HG02763 (cell line): ENCODE data around the gene KCND3.

Source experiments
- ATAC-seq: cut with Tn5 transposase; IDR thresholded peaks from one replicate; pipeline ENCODE4 v1.9.1; 2021; ENCODE audit warnings: mild to moderate bottlenecking, moderate library complexity; ENCODE audit not compliant: unreplicated experiment

Gene KCND3

GRCh38 chr1:111733183-111733991 is 256.1 kb downstream of the KCND3 start:
- no peak for ATAC-seq

DNA sequence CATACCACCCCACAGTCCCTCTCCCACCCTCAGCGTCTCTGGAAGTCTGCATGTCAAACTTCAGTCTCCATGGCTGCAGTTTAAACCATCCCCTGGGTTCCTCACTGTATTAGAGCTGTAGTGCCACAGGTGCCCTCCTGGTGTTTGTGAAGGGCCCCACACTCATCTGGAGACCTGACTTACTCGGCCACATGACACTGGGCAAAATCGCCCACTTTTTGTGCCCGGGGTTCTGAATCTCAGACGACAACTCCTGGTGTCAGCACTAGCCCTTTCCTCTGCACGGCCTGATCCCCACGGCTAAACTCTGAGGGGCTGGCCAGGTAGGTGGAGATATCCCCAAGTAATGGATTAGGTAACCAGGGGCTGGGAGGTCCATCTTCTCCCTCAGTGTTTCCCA is 256.8 kb downstream of the KCND3 start:
- no peak for ATAC-seq

- ATAC-seq = no peak
These were observed 257.5 kb downstream of the KCND3 start for GRCh38 chr1:111731956-111732355.

DNA sequence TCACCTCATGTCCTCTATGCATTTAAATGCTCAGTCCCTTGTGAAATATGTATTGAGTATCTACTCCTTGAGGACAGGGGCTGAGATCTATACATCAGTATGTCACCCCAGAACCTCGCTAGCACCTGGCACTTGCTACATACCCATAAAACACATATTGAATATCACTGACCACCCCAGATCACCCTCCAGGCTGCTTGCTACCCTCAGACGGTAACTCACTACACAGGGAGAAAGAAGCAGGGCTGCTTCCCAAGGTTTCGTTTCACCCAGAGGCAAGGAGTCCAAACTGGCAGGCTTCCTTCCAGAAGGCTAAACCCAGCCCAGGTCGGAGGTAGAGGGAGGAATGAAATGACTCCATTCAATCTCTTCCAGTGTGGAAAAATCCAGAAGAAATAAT is 258.8 kb downstream of the KCND3 start:
- no peak for ATAC-seq

DNA sequence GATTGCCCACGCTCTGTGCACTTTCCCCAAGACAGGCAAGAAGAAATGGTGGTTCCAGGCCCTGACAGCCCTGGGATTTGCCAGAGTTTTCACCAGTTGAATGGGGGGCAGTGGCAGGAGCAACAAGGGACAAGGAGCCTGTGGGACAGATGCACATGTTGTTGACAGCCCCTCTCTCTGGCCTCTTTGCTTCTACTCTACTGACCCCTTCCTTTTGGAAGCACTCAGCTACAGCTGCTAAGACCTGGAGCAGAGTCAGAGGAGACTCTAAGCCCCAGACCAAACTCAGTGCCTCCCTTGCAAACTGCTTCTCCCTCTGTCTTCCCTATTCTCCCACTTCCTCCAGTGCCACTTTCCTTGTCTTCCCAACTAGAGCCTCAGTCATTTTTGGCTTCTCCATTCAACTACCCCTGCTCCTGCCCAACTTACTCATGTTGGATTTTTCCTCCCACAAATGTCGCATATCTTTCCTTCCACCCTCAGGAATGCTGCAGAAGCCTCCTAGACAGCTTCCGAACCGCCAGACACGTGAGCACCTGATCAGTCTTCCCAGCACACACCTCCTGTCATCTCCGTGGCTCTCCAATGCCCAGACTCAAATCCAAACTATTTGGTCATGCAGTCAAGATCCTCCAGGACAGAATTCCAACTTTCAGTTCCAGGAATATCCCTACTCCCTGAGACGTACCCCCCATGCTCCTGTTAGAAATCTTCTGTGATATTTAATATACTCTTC is 259.4 kb downstream of the KCND3 start:
- ATAC-seq = no peak

DNA sequence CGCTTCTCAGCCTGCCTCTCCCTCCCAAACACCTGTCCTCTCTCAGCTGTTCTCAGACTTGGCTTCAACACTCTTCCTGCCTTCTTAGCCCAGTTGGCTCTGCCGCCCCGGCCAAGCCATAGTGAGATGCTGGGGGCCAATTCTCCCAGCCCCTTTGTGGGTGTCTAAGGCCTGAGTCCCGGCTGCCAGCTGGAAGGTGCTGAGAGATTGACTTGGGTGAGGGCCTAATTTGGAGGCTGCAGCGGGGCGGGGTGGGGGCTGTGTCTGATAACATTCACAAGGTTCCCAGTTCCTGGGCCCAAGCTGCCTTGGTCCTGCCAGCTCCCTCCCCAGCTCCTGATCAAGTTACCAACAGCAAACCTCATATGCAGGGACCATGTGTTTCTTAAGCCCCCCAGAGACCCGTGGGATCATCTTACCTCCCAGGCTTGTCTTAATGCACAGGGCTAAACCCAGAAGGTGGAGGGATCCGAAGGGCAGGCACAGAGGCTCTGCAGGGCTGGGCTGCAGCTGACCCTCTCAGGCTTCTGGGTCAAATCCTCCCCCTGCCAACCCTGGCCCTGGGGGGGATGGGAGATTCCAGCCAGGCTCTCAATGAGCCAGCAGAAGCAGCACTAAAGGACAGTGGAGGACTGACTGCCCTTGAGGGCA is 260.1 kb downstream of the KCND3 start:
- ATAC-seq = no peak

- ATAC-seq = no peak
These were observed 262.4 kb downstream of the KCND3 start for GRCh38 chr1:111727056-111727455.

DNA sequence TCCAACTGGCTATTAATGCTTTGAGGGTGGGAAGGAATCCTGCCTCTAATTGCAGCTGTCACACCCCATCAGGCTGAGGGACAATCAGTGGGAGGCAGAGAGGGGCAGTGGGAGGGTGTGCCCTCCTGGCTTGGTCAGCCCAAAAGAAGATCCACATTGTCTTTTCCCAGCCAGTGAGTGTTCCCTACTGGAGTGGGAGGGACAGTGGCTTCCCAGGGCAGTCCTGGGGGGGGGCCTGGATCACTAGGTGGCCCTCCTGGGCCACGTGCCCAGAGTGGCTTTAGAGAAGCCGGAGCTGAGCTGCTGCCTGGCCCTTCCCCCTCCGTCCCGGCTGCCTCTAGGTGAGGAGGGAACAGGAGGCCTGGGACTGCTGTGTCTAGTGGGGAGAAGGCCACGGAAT is 264.3 kb downstream of the KCND3 start:
- no peak for ATAC-seq

- ATAC-seq = no peak
These were observed 265.6 kb downstream of the KCND3 start for GRCh38 chr1:111723871-111724270.

DNA sequence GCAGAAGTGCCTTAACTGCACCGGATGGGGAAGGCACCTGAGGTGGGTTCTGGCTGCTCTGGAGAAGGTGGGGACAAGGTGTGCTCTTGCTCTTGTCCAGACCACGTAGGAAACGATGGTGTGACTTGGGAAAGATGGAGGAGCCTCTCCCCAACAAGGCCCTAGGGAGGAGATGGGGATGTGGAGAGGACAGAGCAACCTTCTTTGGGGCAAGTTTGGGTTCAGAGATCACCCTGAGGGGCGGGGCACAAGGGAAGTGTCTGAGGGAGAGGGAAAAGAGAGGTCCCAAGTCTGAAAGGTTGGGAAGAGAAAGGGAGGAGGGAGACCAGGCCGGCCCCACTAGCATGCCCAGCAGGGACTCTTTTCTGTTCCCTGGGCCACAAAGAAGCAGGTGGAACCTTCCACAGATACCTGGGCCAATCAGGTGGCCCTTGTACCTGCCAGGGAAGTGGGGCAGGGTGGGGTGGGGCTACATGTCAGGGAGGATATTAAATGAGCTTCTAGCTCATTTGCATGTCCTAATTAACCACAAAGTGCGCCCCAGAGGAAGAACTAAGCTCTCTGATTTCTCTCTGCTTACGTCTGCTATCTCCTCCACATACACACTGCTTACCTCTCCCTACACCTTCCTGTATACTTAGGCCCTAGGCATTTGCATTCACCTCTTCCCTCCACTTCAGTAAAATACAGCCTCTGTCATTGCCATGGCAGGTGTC is 266.2 kb downstream of the KCND3 start:
- no peak for ATAC-seq

- no peak for ATAC-seq
These were observed 268.3 kb downstream of the KCND3 start for GRCh38 chr1:111720977-111721786.
